GM12874 (cell line): ENCODE results near the gene TAF10.

Experiments
- TF ChIP-seq, protein P1 (sequence below): IDR thresholded peaks from 2 replicates; pipeline ENCODE4 v1.5.1; 2011; ENCODE audit warnings: low read depth, mild to moderate bottlenecking, control low read depth, low read length, moderate library complexity; ENCODE audit not compliant: insufficient read depth

The TAF10 gene

DNA sequence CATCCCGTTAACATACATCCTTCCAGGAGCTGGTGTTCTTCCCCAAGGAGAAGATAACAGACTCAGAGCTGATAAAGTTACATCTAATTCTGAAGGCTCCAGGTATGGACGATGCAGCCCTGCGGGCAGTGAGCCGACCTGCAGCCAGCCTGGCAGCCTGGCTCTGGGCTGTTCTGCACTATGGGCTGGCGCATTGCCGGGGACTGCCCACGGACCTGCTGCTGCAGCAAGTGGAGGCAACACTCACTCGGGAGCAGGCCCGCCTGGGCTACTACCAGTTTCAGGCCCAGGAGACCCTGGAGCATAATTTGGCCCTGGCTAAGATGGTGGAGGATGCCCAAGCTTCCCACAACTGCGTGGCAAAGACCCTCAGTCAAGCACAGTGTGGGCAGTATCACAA lies 48.3 kb downstream of the TAF10 start:
- TF ChIP-seq, protein P1, sequence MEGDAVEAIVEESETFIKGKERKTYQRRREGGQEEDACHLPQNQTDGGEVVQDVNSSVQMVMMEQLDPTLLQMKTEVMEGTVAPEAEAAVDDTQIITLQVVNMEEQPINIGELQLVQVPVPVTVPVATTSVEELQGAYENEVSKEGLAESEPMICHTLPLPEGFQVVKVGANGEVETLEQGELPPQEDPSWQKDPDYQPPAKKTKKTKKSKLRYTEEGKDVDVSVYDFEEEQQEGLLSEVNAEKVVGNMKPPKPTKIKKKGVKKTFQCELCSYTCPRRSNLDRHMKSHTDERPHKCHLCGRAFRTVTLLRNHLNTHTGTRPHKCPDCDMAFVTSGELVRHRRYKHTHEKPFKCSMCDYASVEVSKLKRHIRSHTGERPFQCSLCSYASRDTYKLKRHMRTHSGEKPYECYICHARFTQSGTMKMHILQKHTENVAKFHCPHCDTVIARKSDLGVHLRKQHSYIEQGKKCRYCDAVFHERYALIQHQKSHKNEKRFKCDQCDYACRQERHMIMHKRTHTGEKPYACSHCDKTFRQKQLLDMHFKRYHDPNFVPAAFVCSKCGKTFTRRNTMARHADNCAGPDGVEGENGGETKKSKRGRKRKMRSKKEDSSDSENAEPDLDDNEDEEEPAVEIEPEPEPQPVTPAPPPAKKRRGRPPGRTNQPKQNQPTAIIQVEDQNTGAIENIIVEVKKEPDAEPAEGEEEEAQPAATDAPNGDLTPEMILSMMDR: no peak

DNA sequence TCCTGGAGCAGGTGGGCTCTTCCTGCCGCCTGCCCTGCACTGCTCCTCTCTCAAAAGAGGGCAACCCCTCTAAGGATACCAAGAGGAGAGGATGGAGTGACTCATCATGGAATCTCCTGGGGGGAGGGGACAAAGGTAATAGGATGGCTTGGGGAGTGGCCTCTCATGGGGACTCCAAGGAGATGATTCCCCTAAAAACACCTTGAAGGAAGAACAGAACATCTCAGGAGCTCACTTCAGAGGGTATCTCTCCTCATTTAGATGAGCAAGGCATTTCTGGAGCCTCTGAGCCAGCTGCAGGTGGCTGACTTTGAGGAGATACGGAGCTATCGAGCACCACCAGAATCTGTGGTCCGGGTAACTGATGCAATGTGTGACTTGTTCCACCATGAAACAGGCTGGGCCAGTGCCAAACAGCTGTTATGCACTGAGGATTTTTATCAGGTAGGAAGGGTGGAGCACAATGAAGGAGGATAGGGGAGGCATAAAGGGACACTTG lies 48.8 kb downstream of the TAF10 start:
- TF ChIP-seq, protein P1: no peak

DNA sequence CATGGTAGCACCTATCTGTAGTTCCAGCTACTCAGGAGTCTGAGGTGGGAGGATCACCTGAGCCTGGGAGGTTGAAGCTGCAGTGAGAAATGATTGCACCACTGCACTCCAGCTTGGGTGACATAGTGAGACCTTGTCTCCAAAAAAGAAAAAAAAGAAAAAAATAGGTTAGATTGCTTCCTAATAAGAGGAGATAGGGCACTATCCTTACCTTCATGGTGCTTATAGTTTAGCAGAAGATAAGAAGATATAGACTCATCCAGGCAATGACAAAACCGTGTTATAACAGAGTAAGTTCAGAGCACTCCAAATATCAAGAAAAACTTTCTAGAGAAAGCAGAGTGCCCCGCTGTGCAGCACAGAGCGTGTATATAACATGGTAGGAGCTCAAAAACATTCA lies 50.7 kb downstream of the TAF10 start:
- TF ChIP-seq, protein P1: no peak
